KMS-11 (cell line): ENCODE results near the gene KRTAP6-2.

ENCODE experiments used
- H2AFZ ChIP-seq: fragments of 200-600 bp; sonication (generic); 2 replicates; pipeline ENCODE4 v1.6.1; 2016; ENCODE audit warnings: antibody characterized with exemption, mixed run types, low read depth
- H3K27ac ChIP-seq: fragments of 200-600 bp; sonication (generic); 2 replicates; pipeline ENCODE4 v1.6.1; 2016; ENCODE audit warnings: mild to moderate bottlenecking, mixed run types
- H3K27me3 ChIP-seq: fragments of 200-600 bp; sonication (generic); 2 replicates; pipeline ENCODE4 v1.6.1; 2017; ENCODE audit warnings: mild to moderate bottlenecking, low read depth, mixed run types, moderate library complexity; ENCODE audit not compliant: insufficient read depth
- H3K36me3 ChIP-seq: fragments of 200-600 bp; sonication (generic); 2 replicates; pipeline ENCODE4 v1.6.1; 2017; ENCODE audit warnings: mild to moderate bottlenecking, mixed run types; ENCODE audit not compliant: insufficient read depth
- H3K4me1 ChIP-seq: fragments of 200-600 bp; sonication (generic); 2 replicates; pipeline ENCODE4 v1.6.1; 2016; ENCODE audit warnings: mild to moderate bottlenecking, low read depth, mixed run types; ENCODE audit not compliant: poor library complexity, severe bottlenecking
- H3K4me2 ChIP-seq: fragments of 200-600 bp; sonication (generic); 2 replicates; pipeline ENCODE4 v1.7.0; 2016; ENCODE audit warnings: mild to moderate bottlenecking, mixed run types
- H3K4me3 ChIP-seq: fragments of 200-600 bp; sonication (generic); IDR thresholded peaks from 2 replicates; pipeline ENCODE4 v1.6.1; 2017; ENCODE audit warnings: low read depth, low read length, mixed read lengths; ENCODE audit not compliant: insufficient read depth
- H3K79me2 ChIP-seq: fragments of 200-600 bp; sonication (generic); 2 replicates; pipeline ENCODE4 v1.6.1; 2016; ENCODE audit warnings: low read depth, mixed run types; ENCODE audit not compliant: insufficient read depth
- H3K9ac ChIP-seq: fragments of 200-600 bp; sonication (generic); 2 replicates; pipeline ENCODE4 v1.6.1; 2016; ENCODE audit warnings: mild to moderate bottlenecking, mixed run types
- H4K20me1 ChIP-seq: fragments of 200-600 bp; sonication (generic); 2 replicates; pipeline ENCODE4 v1.6.1; 2016; ENCODE audit warnings: mild to moderate bottlenecking, mixed run types; ENCODE audit not compliant: insufficient read depth
- CTCF ChIP-seq: fragments of 200-600 bp; sonication (generic); conservative IDR thresholded peaks from 2 replicates; pipeline ENCODE4 v1.6.1; 2017; ENCODE audit warnings: low read depth, mild to moderate bottlenecking, antibody characterized with exemption, low read length, moderate library complexity, mixed read lengths

The KRTAP6-2 gene

GRCh38 chr21:30555095-30555494, 43.6 kb downstream of the KRTAP6-2 start:
- no peak overlapping the region for H3K4me2 ChIP-seq
- no peaks in the 10 kb centered on the region for H3K4me1 ChIP-seq
- H3K27ac ChIP-seq = no peak overlapping the region
- no peaks in the 10 kb centered on the region for H3K27me3 ChIP-seq
- H3K9ac ChIP-seq = no peak overlapping the region
- H3K4me3 ChIP-seq = no peak overlapping the region
- no peaks in the 10 kb centered on the region for H3K36me3 ChIP-seq
- TF ChIP-seq CTCF = no peak
- H4K20me1 ChIP-seq = no peaks in the 10 kb centered on the region
- H3K79me2 ChIP-seq = no peaks in the 10 kb centered on the region
- H2AFZ ChIP-seq = no peak overlapping the region

GRCh38 chr21:30552782-30553181, 45.9 kb downstream of the KRTAP6-2 start:
- Histone ChIP-seq H3K79me2 (no peaks in the 10 kb centered on the region), H3K4me1 (no peaks in the 10 kb centered on the region), H4K20me1 (no peaks in the 10 kb centered on the region), H3K27ac (no peak overlapping the region), H3K4me3 (no peak overlapping the region), H3K36me3 (no peaks in the 10 kb centered on the region), H3K27me3 (no peaks in the 10 kb centered on the region), H2AFZ (no peak overlapping the region), H3K9ac (no peak overlapping the region), H3K4me2 (no peak overlapping the region)
- no peak for TF ChIP-seq CTCF
